Measurements from ENCODE around the gene SRSF4. TPM values are rescaled to one million over a fixed set of nuclear protein-coding genes. Genes with fewer than 3 reads are reported as not detected.
A peak's percentile ranks its signal among the peaks of the same experiment; 100 is the strongest.

The SRSF4 gene
- total and polyA plus RNA-seq, 2 of the 8 experiments (the other 6 are each of a cell fraction or from before 2014, with no cell fraction given), result 34.9 to 86.5 TPM

- peaks cover 0 to 8% (median 3%) of the 10 kb centered on the region in 4 experiments; a peak in 3 of 7 replicates for H3K4me1 ChIP-seq (replicated peaks in 1 of 4; ENCODE audit: control insufficient read depth in 3 of 4, insufficient read depth in 4 of 4, low read length in 3 of 4)
- no peak overlapping the region for H2BK12ac ChIP-seq (ENCODE audit: low read depth, low read length)
- H3K18ac ChIP-seq (ENCODE audit: extremely low read depth, low read length), result 0 out of 2 replicates have a peak overlapping the region, but pooled peaks have one; percentile 14
- H3K4ac ChIP-seq (replicated peaks; ENCODE audit: insufficient read length, low read depth, low read length), result no peak overlapping the region
- H4K91ac ChIP-seq (replicated peaks; ENCODE audit: insufficient read length, low read length), result no peak overlapping the region
- H3K79me2 ChIP-seq (ENCODE audit: control insufficient read depth in 1 of 2, insufficient read depth in 2 of 2, low read length in 2 of 2), result peaks cover 5 to 10% of the 10 kb centered on the region in 2 experiments; a peak in 3 of 4 replicates
- H3K9me3 ChIP-seq (ENCODE audit: insufficient read depth in 2 of 2, low read depth in 1 of 2, low read length in 1 of 2), result no peaks in the 10 kb centered on the region
- H2AK5ac ChIP-seq (ENCODE audit: low read depth, low read length), result no peak overlapping the region
- ChIA-PET POLR2A (ENCODE audit: partially characterized antibody) (interaction anchor here (0.5 to 1.9 kb wide), 10 partner anchors 8 to 178 kb away, joined by 3 to 11 read pairs (median 4); no protein-coding TSS in a partner anchor), CTCF (ENCODE audit: partially characterized antibody) (interaction anchor here (1.5 kb wide), 1 partner anchor 10 kb away, joined by 6 read pairs; no protein-coding TSS in a partner anchor)
- no peak for FAIRE-seq
- H3K9ac ChIP-seq (replicated peaks in 1 of 4; ENCODE audit: extremely low read depth in 1 of 4, low read depth in 3 of 4, low read length in 3 of 4), result peak overlapping the region; percentile 54 to 75 (median 58)
- no peak overlapping the region for H2BK15ac ChIP-seq (ENCODE audit: low read length)
- no peak overlapping the region for H2AFZ ChIP-seq (ENCODE audit: low read length)
- peaks cover 0 to 2% (median 0%) of the 10 kb centered on the region in 4 experiments; a peak in 2 of 8 replicates for H3K36me3 ChIP-seq (ENCODE audit: control insufficient read depth in 2 of 4, insufficient read depth in 4 of 4, low read length in 3 of 4)
- H3K4me3 ChIP-seq (ENCODE audit: extremely low read depth in 1 of 4, insufficient read depth in 2 of 4, low read depth in 3 of 4, low read length in 4 of 4), result peak overlapping the region; percentile 78 to 90 (median 84)
- no peak overlapping the region for H3K14ac ChIP-seq (ENCODE audit: insufficient read length)
- H2BK20ac ChIP-seq (ENCODE audit: low read length), result no peak overlapping the region
- no peak overlapping the region for H3K23ac ChIP-seq (ENCODE audit: insufficient read length)
- TF ChIP-seq EP300 (IDR thresholded peaks at IDR 0.05; ENCODE audit: borderline replicate concordance in 1 of 2, low read depth in 2 of 2, low read length in 2 of 2), result no peak
- no peak for TF ChIP-seq SAP30 (IDR thresholded peaks at IDR 0.05; ENCODE audit: insufficient read depth, insufficient replicate concordance, low read length)
- TF ChIP-seq HDAC2 (IDR thresholded peaks at IDR 0.05; ENCODE audit: borderline replicate concordance in 1 of 2, low read depth in 2 of 2, low read length in 2 of 2), result no peak; a peak in 1 of 4 replicates
- TF ChIP-seq JUND (IDR thresholded peaks at IDR 0.05; ENCODE audit: low read length), result no peak
- TF ChIP-seq KDM1A (IDR thresholded peaks at IDR 0.05; ENCODE audit: borderline replicate concordance, low read length), result 0 out of 2 replicates have a peak, but pooled peaks have one; percentile 41
- no peak for TF ChIP-seq MAFK (IDR thresholded peaks at IDR 0.05; ENCODE audit: low read depth, low read length)
- no peak for TF ChIP-seq SRF (IDR thresholded peaks at IDR 0.05; ENCODE audit: low read depth, low read length)
- no peak for TF ChIP-seq TBP (IDR thresholded peaks at IDR 0.05; ENCODE audit: low read depth, low read length)
- no peak for TF ChIP-seq CREB1 (IDR thresholded peaks at IDR 0.05)
- peaks cover under 1% of the 10 kb centered on the region; the same call in 1 of the 2 replicates for H3K79me1 ChIP-seq (ENCODE audit: low read depth, low read length)
- peak overlapping the region; percentile 56 to 73 for H3K4me2 ChIP-seq (ENCODE audit: insufficient read depth in 1 of 2, low read depth in 2 of 2, low read length in 2 of 2)
- H3K27me3 ChIP-seq (replicated peaks in 1 of 4; ENCODE audit: control insufficient read depth in 3 of 4, extremely low read depth in 1 of 4, insufficient read depth in 3 of 4, low read length in 3 of 4), result peaks cover 0 to 1% (median 0%) of the 10 kb centered on the region in 4 experiments; a peak in 2 of 7 replicates
- H3K56ac ChIP-seq (replicated peaks; ENCODE audit: insufficient read length, low read depth, low read length), result no peak overlapping the region
- DNase-seq (ENCODE audit: low read depth in 1 of 2, low spot score in 2 of 2), result no peak
- H3K27ac ChIP-seq (ENCODE audit: low read depth, low read length), result 0 out of 2 replicates have a peak overlapping the region, but pooled peaks have one; percentile 68
- H3K23me2 ChIP-seq (ENCODE audit: low read depth, low read length), result peaks cover 7% of the 10 kb centered on the region; the same call in 1 of the 2 replicates
- H2BK5ac ChIP-seq (ENCODE audit: low read depth, low read length), result no peak overlapping the region
- no peak overlapping the region for H2BK120ac ChIP-seq (replicated peaks; ENCODE audit: low read depth, low read length)
- H4K20me1 ChIP-seq (replicated peaks in 1 of 2; ENCODE audit: control insufficient read depth in 1 of 2, insufficient read depth in 2 of 2, low read length in 2 of 2), result no peaks in the 10 kb centered on the region
- no peak overlapping the region for H4K8ac ChIP-seq (ENCODE audit: extremely low read depth, insufficient read depth, low read length)
- 19% methylated on average over 4 of the region's 4 CpGs; no CpG with 5 or more reads in 1 of the 2 experiments for WGBS, 2 experiments (ENCODE audit: extremely low coverage in 1 of 2, insufficient coverage in 1 of 2, insufficient read length in 1 of 2, insufficient replicate concordance in 2 of 2, low coverage in 1 of 2, low lambda C conversion rate in 2 of 2, missing lambda C conversion rate in 1 of 2)
- no peak overlapping the region for H4K5ac ChIP-seq (ENCODE audit: insufficient read length, low read depth, low read length)
Observed at GRCh38 chr1:29230204-29230552, 48.5 kb upstream of the SRSF4 start.

Measured in H1 (cell line).